ENCODE results near the gene RNASEH2C.

GRCh38 chr11:65672180-65672860, 48.3 kb downstream of the RNASEH2C start:
- TF ChIP-seq CTCF (IDR thresholded peaks at IDR 0.05) (no peak), POLR2A (IDR thresholded peaks at IDR 0.05) (no peak), POLR2AphosphoS5 (IDR thresholded peaks at IDR 0.05) (no peak), EP300 (IDR thresholded peaks at IDR 0.05) (no peak)

Data from suprapubic skin (tissue), 4 donors.